ENCODE measurements around the gene ZFYVE28.

DNA sequence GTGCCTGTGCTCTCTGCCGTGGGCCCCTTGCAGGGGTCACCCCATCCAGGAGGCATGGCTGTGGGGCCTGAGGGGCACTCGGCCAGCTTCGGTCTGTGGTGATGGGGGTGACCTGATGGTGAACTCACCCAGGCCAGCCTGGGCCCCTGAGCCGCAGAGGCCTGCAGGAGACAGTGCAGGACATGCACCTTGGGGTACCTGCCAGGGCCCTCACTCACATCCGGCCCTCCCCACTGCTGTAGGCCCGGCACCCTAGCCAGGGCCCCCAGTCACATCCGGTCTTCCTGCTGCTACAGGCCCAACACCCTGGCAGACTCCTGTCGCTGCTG, 7.6 kb upstream of the ZFYVE28 start:
- TF ChIP-seq, protein P1, sequence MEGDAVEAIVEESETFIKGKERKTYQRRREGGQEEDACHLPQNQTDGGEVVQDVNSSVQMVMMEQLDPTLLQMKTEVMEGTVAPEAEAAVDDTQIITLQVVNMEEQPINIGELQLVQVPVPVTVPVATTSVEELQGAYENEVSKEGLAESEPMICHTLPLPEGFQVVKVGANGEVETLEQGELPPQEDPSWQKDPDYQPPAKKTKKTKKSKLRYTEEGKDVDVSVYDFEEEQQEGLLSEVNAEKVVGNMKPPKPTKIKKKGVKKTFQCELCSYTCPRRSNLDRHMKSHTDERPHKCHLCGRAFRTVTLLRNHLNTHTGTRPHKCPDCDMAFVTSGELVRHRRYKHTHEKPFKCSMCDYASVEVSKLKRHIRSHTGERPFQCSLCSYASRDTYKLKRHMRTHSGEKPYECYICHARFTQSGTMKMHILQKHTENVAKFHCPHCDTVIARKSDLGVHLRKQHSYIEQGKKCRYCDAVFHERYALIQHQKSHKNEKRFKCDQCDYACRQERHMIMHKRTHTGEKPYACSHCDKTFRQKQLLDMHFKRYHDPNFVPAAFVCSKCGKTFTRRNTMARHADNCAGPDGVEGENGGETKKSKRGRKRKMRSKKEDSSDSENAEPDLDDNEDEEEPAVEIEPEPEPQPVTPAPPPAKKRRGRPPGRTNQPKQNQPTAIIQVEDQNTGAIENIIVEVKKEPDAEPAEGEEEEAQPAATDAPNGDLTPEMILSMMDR (IDR thresholded peaks at IDR 0.05): no peak
- TF ChIP-seq POLR2A (IDR thresholded peaks at IDR 0.05): no peak
